Activated T-cell treated with anti-CD3 and anti-CD28 coated beads, Interleukin-2, amount 50 U/mL, for 24 hours (primary cell): ENCODE results near the gene CPA1.

Experiments
- DNase-seq: peaks from one replicate; pipeline ENCODE4 v3.0.0-alpha.2; 2020
- H3K27ac Mint-ChIP-seq: 2 replicates; pipeline ENCODE4 v1.8.0; 2020; ENCODE audit warnings: mild to moderate bottlenecking, mixed read lengths
- H3K27me3 Mint-ChIP-seq: 2 replicates; pipeline ENCODE4 v1.8.0; 2020; ENCODE audit warnings: mixed read lengths
- H3K36me3 Mint-ChIP-seq: 2 replicates; pipeline ENCODE4 v1.8.0; 2020; ENCODE audit warnings: low read depth, mixed read lengths
- H3K4me1 Mint-ChIP-seq: 2 replicates; pipeline ENCODE4 v1.8.0; 2020; ENCODE audit warnings: low read depth, mixed read lengths
- H3K4me3 Mint-ChIP-seq: 2 replicates; pipeline ENCODE4 v1.8.0; 2020; ENCODE audit warnings: mild to moderate bottlenecking, moderate library complexity, mixed read lengths
- H3K9me3 Mint-ChIP-seq: 2 replicates; pipeline ENCODE4 v1.8.0; 2020; ENCODE audit warnings: mixed read lengths

Gene CPA1

GRCh38 chr7:130430841-130431666, 50.8 kb downstream of the CPA1 start:
- no peaks in the 10 kb centered on the region for H3K9me3 Mint-ChIP-seq
- H3K27ac Mint-ChIP-seq = no peak overlapping the region
- H3K36me3 Mint-ChIP-seq = peaks cover 12% of the 10 kb centered on the region
- H3K4me3 Mint-ChIP-seq = no peak overlapping the region
- H3K27me3 Mint-ChIP-seq = no peaks in the 10 kb centered on the region
- no peak for DNase-seq
- H3K4me1 Mint-ChIP-seq = peaks cover 29% of the 10 kb centered on the region

DNA sequence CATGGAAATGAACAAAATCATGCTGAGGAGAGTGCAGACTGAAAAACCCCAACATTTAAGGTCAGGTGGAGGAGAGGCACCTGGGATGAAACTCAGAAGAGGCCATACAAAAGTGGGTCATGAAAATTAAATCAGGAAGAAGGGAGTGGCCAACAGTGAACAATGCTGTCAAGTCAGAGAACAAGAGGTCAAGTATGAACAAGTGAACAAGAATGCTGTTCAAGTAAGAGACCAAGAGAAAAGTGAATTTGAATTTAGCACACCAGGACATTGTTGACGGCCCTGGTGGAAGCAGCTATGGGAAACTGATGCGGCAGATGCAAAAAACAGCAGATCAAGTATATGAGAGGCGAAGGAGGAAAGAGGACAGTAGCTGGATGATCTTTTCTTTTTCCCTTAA, 52.6 kb downstream of the CPA1 start:
- H3K27me3 Mint-ChIP-seq = no peaks in the 10 kb centered on the region
- no peaks in the 10 kb centered on the region for H3K9me3 Mint-ChIP-seq
- H3K4me1 Mint-ChIP-seq = peaks cover 27% of the 10 kb centered on the region
- H3K27ac Mint-ChIP-seq = no peak overlapping the region
- peaks cover 9% of the 10 kb centered on the region for H3K36me3 Mint-ChIP-seq
- no peak for DNase-seq
- H3K4me3 Mint-ChIP-seq = no peak overlapping the region

DNA sequence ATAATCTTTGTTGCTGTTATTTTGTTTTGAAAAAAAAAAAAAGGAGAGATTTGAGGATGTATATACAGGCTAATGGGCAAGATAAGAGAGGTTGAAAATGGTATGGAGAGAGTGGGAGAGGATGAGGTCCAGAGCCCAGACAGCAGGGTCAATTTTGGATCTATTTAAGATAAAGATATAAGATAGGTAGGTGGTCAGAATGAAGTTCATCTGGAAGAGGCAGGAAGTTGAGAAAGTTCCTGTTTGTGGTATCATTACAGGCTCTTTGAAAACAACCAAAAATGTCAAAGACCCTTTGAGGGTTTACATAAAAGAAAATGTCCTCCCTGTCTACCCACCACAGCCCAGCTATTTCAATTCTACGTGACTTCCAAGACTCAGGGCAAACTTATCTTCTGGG, 53.0 kb downstream of the CPA1 start:
- Mint-ChIP-seq H3K27me3 (no peaks in the 10 kb centered on the region), H3K9me3 (no peaks in the 10 kb centered on the region), H3K4me3 (no peak overlapping the region), H3K4me1 (peaks cover 30% of the 10 kb centered on the region), H3K36me3 (peaks cover 9% of the 10 kb centered on the region), H3K27ac (no peak overlapping the region)
- no peak for DNase-seq

DNA sequence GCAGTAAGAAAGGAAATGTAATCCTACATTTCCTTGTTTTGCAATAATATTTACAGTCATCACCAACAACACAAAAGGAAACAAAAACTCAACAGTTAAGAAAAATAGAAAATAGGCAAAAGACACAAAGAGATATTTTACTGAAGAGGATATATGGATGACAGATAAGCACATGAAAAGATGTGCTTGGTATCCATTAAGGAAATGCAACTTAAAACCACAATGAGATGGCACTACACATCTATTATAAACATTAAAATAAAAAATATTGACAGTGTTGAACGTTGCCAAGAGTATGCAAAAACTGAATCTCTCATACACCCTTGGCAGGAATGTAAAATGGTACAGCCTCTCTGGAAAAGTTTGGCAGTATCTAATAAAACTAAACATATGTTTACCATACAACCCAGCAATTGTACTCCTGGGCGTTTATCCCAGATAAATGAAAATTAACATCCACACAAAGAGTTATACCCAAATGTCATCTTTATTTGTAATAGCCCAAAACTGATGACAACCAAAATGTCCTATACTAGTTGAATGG, 55.1 kb downstream of the CPA1 start:
- H3K9me3 Mint-ChIP-seq = peaks cover under 1% of the 10 kb centered on the region
- H3K4me3 Mint-ChIP-seq = no peak overlapping the region
- peaks cover 40% of the 10 kb centered on the region for H3K4me1 Mint-ChIP-seq
- peaks cover 15% of the 10 kb centered on the region for H3K36me3 Mint-ChIP-seq
- no peak for DNase-seq
- H3K27me3 Mint-ChIP-seq = no peaks in the 10 kb centered on the region
- H3K27ac Mint-ChIP-seq = no peak overlapping the region

DNA sequence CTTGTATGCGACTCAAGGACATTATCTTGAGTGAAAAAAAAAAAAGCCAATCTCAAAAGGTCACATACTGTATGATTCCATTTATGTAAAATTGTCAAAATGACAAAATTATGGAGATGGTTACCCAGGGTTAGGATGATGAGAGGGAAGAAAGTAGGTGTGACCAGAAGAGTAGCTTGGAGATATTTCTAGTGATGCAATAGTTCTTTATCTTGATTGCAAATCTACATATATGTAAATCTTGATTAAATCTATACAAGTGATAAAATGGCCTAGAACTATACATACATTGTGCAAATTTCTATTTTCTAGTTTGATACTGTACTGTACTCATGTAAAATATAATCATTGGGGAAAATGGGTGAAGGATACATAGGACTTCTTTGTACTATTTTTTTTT, 56.0 kb downstream of the CPA1 start:
- DNase-seq = no peak
- no peak overlapping the region for H3K4me3 Mint-ChIP-seq
- peaks cover 47% of the 10 kb centered on the region for H3K4me1 Mint-ChIP-seq
- H3K27me3 Mint-ChIP-seq = no peaks in the 10 kb centered on the region
- H3K9me3 Mint-ChIP-seq = peaks cover 2% of the 10 kb centered on the region
- peaks cover 18% of the 10 kb centered on the region for H3K36me3 Mint-ChIP-seq
- no peak overlapping the region for H3K27ac Mint-ChIP-seq
